ENCODE results near the gene RGS7.

GRCh38 chr1:241406421-241406820, 49.4 kb upstream of the RGS7 start:
- TF ChIP-seq USF2 (IDR thresholded peaks at IDR 0.05): no peak
- no peak for TF ChIP-seq POLR2AphosphoS2 (conservative IDR thresholded peaks at IDR 0.05; ENCODE audit: low read length)
- no peak for TF ChIP-seq CTCF (IDR thresholded peaks at IDR 0.05)
- TF ChIP-seq SMC3 (IDR thresholded peaks at IDR 0.05): no peak
- TF ChIP-seq EP300 (IDR thresholded peaks at IDR 0.05): no peak
- no peak for TF ChIP-seq POLR2A (IDR thresholded peaks at IDR 0.05; ENCODE audit: low read length)
- no peak for TF ChIP-seq REST (IDR thresholded peaks at IDR 0.05)
- no peak for TF ChIP-seq RNF2 (IDR thresholded peaks at IDR 0.05; ENCODE audit: borderline replicate concordance, low read depth)
- no peak for TF ChIP-seq CEBPB (IDR thresholded peaks at IDR 0.05)
- no peak for TF ChIP-seq NFE2L2 (conservative IDR thresholded peaks at IDR 0.05; ENCODE audit: low read length)
- TF ChIP-seq KDM5A (IDR thresholded peaks at IDR 0.05): no peak
- TF ChIP-seq JUNB (IDR thresholded peaks at IDR 0.05): no peak
- no peak for TF ChIP-seq MAX (IDR thresholded peaks at IDR 0.05)
- TF ChIP-seq JUN (IDR thresholded peaks at IDR 0.05): no peak
